HUES48 (cell line): ENCODE measurements around the gene FHOD1.

Experiments
- H3K27ac ChIP-seq: one replicate; pipeline ENCODE4 v1.7.0; 2013; ENCODE audit warnings: low read depth, low read length, inconsistent platforms
- H3K27me3 ChIP-seq: 2 replicates; pipeline ENCODE4 v1.6.1; 2013; ENCODE audit warnings: mild to moderate bottlenecking, low read length; ENCODE audit not compliant: control insufficient read depth, insufficient read depth
- H3K36me3 ChIP-seq: 2 replicates; pipeline ENCODE4 v1.6.1; 2013; ENCODE audit warnings: low read length; ENCODE audit not compliant: control insufficient read depth, insufficient read depth
- H3K4me1 ChIP-seq: 2 replicates; pipeline ENCODE4 v1.6.1; 2013; ENCODE audit warnings: mild to moderate bottlenecking, low read length; ENCODE audit not compliant: control insufficient read depth, insufficient read depth
- H3K4me3 ChIP-seq: 2 replicates; pipeline ENCODE4 v1.5.1; 2013; ENCODE audit warnings: mild to moderate bottlenecking, low read depth, low read length
- H3K9ac ChIP-seq: 2 replicates; pipeline ENCODE4 v1.6.1; 2013; ENCODE audit warnings: mild to moderate bottlenecking, low read depth, low read length, moderate library complexity
- H3K9me3 ChIP-seq: 2 replicates; pipeline ENCODE4 v1.6.1; 2013; ENCODE audit warnings: low read length; ENCODE audit not compliant: control insufficient read depth, insufficient read depth

Gene FHOD1

DNA sequence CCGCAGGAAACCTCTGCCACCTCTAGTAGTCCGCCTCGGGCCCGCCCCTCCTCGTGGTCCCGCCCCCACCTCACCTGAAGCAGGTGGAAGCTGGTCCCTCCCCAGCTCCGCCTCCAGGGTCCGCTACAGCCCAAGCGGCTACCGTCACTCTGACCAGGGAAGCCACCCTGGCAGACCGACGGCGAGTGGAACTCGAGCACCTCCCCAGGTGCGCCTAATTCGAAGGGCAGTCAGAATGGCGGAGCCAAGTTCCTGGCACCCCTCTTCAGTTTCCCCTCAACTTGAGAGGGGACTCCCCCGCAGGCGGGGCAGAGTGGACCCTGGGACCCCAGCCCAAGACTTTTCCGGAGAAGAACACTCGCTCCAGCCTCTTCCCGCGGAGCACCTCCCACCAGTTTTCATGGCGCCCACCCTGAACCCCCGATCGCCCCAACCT, 507 bp downstream of the FHOD1 start:
- peaks cover 26% of the 10 kb centered on the region for H3K27me3 ChIP-seq
- H3K4me1 ChIP-seq = peaks cover 26% of the 10 kb centered on the region
- no peaks in the 10 kb centered on the region; the same call in 1 of the 2 replicates for H3K36me3 ChIP-seq
- H3K4me3 ChIP-seq = peak overlapping the region; percentile 86
- H3K9ac ChIP-seq = peak overlapping the region; percentile 60; the same call in 1 of the 2 replicates
- peak overlapping the region; percentile 94 for H3K27ac ChIP-seq
- no peaks in the 10 kb centered on the region for H3K9me3 ChIP-seq

- Histone ChIP-seq H3K27me3 (peaks cover 26% of the 10 kb centered on the region), H3K4me1 (peaks cover 32% of the 10 kb centered on the region)
These were observed 1.1 kb downstream of the FHOD1 start for GRCh38 chr16:67246081-67246755.

DNA sequence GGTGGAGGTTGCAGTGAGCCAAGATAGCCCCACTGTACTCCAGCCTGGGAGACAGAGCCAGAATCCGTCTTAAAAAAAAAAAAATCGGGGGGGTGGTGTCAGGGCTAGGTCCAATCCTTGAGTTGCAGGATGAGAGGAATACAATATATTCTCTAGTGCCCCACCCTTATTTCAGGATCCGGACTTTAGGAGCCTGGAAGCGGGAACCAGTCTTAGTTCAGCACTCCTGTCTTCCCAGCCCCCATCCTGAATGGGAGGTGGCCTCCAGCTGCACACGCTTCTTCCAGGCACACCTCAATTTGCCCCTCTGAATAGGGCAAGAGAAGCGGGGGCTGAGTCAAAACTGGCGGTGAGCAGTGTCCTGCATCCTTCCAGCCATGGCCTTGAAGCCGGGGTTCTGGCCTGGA, 1.6 kb downstream of the FHOD1 start:
- H3K4me3 ChIP-seq = peak overlapping the region; percentile 86
- H3K9me3 ChIP-seq = no peaks in the 10 kb centered on the region
- peak overlapping the region; percentile 94 for H3K27ac ChIP-seq
- H3K4me1 ChIP-seq = peaks cover 35% of the 10 kb centered on the region
- H3K36me3 ChIP-seq = no peaks in the 10 kb centered on the region; the same call in 1 of the 2 replicates
- peak overlapping the region; percentile 71 for H3K9ac ChIP-seq
- H3K27me3 ChIP-seq = peaks cover 25% of the 10 kb centered on the region

More at GRCh38 chr16:67246081-67246755, 1.1 kb downstream of the FHOD1 start:
- H3K4me3 ChIP-seq = peak overlapping the region; percentile 86
- peak overlapping the region; percentile 71 for H3K9ac ChIP-seq
- no peaks in the 10 kb centered on the region for H3K9me3 ChIP-seq
- H3K27ac ChIP-seq = peak overlapping the region; percentile 94
- no peaks in the 10 kb centered on the region; the same call in 1 of the 2 replicates for H3K36me3 ChIP-seq

DNA sequence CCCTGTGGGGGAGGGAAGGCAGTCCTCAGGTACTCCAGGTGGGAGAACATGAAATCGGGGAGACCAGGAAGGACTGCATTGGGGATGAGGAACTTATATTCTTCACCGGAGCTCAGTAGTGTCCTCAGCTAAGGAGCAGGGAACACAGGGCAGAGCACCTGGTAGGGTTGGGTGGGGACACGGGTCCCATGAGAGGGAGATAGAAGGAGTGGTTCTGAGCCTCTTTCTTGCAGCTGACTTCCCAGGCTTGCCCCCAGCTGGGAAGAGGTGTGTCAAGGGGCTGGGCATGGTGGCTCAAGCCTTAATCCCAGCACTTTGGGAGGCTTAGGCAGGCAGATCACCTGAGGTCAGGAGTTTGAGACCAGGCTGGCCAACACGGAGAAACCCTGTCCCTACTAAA, 2.1 kb downstream of the FHOD1 start:
- Histone ChIP-seq H3K9me3 (no peaks in the 10 kb centered on the region), H3K27me3 (peaks cover 20% of the 10 kb centered on the region), H3K4me3 (peak overlapping the region; percentile 86), H3K27ac (no peak overlapping the region), H3K9ac (0 out of 2 replicates have a peak overlapping the region, but pooled peaks have one; percentile 71), H3K4me1 (peaks cover 36% of the 10 kb centered on the region), H3K36me3 (no peaks in the 10 kb centered on the region; the same call in 1 of the 2 replicates)

DNA sequence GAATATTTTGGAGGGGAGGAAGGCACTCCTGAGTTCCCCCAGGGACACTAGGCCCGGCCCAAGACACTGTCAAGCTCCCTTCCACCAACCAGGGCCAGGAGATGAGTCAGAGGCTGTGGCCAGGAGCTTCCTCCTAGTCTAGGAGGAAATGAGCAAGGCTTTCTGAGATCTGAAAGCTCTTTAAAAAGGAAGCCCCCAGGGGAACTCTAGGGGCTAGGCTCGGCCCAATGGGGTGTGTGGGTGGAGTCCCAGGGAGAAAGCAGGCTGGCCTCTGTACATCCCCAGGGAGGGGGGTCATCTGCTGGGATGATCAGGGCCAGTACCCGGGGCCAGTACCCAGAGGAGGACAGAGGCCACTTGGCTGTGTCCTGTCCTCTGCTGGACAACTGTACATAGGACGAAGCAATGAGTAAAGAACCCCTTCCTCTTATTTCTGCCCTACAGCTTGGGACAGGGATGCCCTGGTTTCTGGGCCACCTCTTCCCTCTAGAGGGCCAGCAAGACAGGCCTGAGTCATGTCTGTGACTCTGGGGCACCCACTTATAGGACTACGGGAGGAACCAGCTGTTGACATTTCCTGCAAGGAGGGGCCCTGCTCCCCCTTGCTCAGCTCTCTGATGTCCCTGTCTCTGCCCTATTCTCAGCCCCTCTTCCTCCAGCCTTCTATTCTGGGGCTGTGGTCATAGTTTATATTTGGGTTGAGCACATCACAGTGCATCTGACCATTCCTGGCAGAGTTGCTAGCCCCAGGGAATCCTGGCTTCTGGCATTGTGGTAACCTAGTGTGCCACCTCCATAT, 2.7 kb downstream of the FHOD1 start:
- Histone ChIP-seq H3K4me3 (no peak overlapping the region), H3K9me3 (no peaks in the 10 kb centered on the region), H3K4me1 (peaks cover 34% of the 10 kb centered on the region), H3K36me3 (peaks cover 3% of the 10 kb centered on the region), H3K27ac (peak overlapping the region; percentile 47), H3K27me3 (peaks cover 14% of the 10 kb centered on the region), H3K9ac (no peak overlapping the region)

DNA sequence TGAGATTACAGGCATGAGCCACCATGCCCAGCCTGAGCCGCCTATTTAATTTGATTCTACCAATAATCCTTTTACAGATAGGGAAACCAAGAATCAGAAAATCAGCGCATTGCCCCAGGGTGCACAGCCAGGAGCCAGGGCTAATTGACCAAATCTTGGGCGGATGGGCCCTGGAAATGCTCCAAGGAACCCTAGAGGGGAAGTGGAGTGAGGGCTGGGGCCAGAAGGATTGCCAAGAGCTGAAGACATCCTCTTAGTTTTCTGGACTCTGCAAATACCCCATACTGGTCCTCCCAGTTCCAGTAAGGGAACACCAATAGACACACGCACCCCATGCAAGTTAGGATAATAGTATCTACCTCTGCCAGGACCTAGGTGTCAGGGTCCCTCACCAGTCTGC, 3.8 kb downstream of the FHOD1 start:
- Histone ChIP-seq H3K4me3 (no peak overlapping the region), H3K27ac (no peak overlapping the region), H3K4me1 (peaks cover 30% of the 10 kb centered on the region)

DNA sequence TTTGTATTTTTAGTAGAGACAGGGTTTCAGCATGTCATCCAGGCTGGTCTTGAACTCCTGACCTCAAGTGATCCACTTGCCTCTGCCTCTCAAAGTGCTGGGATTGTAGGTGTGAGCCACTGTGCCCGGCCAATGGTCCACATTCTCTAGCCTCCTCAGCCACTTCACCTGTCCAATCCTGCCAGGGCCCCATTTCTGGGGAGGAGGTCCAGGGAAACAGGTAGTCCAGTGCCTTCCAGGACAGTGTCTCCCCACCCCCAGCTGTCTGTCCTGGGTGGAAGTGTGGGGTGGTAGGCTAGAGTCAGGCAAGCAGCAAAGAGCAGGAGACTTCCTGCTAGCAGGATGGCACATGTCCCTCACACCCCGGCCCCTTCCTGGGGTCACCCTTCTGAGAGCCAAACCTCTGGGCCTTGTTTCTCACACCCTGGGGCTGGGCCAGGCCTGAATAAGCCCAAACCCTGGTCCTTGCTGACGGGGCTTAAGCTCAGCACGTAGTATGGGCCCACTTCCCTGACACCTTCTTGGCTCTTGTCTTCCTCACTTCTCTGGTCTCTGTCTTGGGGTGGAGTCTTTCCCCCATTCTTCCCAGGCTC, 5.0 kb downstream of the FHOD1 start:
- Histone ChIP-seq H3K4me3 (no peak overlapping the region), H3K27ac (no peak overlapping the region), H3K9ac (0 out of 2 replicates have a peak overlapping the region, but pooled peaks have one; percentile 30), H3K4me1 (peaks cover 23% of the 10 kb centered on the region), H3K27me3 (no peaks in the 10 kb centered on the region), H3K36me3 (peaks cover 27% of the 10 kb centered on the region), H3K9me3 (no peaks in the 10 kb centered on the region)

More for the DNA sequence above, 3.8 kb downstream of the FHOD1 start:
- Histone ChIP-seq H3K9ac (no peak overlapping the region), H3K36me3 (peaks cover 14% of the 10 kb centered on the region), H3K9me3 (no peaks in the 10 kb centered on the region), H3K27me3 (peaks cover 7% of the 10 kb centered on the region)

DNA sequence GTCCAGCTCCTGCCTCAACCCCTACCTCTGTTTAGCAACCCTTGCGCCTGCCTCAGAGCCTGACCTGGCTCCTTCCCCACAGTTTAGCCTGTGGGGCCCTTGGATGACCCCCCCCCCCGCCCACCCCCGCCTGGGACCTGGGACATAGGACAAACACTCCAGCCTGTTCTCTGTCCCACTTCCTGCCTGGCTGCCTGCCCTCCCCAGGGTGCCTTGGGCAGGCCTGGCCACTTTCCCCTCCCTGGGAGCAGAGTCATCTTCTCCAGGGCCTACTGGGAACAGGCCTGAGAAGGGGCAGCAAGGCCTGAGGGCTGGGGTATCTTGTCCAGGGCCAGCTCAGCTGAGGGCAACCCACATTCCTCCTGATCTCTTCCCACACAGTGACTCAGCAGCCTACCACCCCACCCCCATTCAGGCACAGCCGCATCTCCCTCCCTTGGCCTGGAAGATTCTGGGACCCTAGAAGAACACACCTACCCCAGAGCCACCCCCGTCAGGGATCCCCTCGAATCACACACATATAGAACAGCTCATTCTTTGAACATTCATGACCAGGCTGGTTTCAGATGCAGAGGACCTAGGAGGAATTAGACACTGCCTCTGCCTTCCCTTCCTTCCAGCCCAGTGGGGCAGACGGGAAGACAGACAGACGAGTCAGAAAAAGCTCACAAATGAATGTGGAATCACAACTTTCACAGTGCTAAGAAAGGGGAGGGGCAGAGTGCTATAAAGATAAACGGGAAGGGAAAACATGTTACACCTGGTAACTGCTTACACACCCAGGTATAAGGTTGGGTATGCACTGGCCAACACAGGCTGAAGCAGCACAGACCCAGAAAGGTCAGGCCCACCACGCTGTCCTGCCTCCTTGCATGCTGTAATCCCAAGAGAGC, 6.0 kb downstream of the FHOD1 start:
- Histone ChIP-seq H3K4me1 (peaks cover 23% of the 10 kb centered on the region), H3K27ac (peak overlapping the region; percentile 76), H3K36me3 (peaks cover 34% of the 10 kb centered on the region), H3K4me3 (no peak overlapping the region), H3K9ac (no peak overlapping the region), H3K27me3 (no peaks in the 10 kb centered on the region), H3K9me3 (no peaks in the 10 kb centered on the region)

GRCh38 chr16:67240506-67240905, 6.8 kb downstream of the FHOD1 start:
- Histone ChIP-seq H3K4me3 (no peak overlapping the region), H3K4me1 (peaks cover 20% of the 10 kb centered on the region), H3K36me3 (peaks cover 41% of the 10 kb centered on the region), H3K27ac (peak overlapping the region; percentile 76), H3K27me3 (no peaks in the 10 kb centered on the region), H3K9ac (no peak overlapping the region), H3K9me3 (no peaks in the 10 kb centered on the region)

GRCh38 chr16:67238806-67239470, 8.3 kb downstream of the FHOD1 start:
- Histone ChIP-seq H3K9me3 (no peaks in the 10 kb centered on the region), H3K27ac (no peak overlapping the region), H3K36me3 (peaks cover 52% of the 10 kb centered on the region), H3K4me1 (peaks cover 12% of the 10 kb centered on the region), H3K9ac (no peak overlapping the region), H3K4me3 (no peak overlapping the region), H3K27me3 (no peaks in the 10 kb centered on the region)
